A673 (cell line): Measurements from ENCODE around the gene NCLN. TPM values are rescaled to one million over a fixed set of nuclear protein-coding genes. Genes with fewer than 3 reads are reported as not detected.

Source experiments
- BruUV-seq: library from RNA; stranded (reverse); fragments of 400-500 nt; replicated peaks from 2 replicates; lab custom pipeline; 2021; lab: Mats Ljungman, UMichigan
- CTCF ChIA-PET: fragments of 300-600 bp; sonication (Branson Sonifier 250); formaldehyde crosslinking; loops from one replicate; lab custom pipeline; 2022; ENCODE audit warnings: antibody characterized with exemption; lab: Charles Lee
- POLR2A ChIA-PET: fragments of 300-600 bp; sonication (Branson Sonifier 250); formaldehyde crosslinking; loops from one replicate; lab custom pipeline; 2022; ENCODE audit warnings: antibody characterized with exemption; ENCODE audit not compliant: low non-redundant PET; lab: Charles Lee
- DNase-seq: peaks from one replicate; pipeline ENCODE4 v3.0.0-alpha.2; 2015; ENCODE audit warnings: low spot score
- H3K27ac ChIP-seq: fragments of 200-600 bp; sonication (generic); 2 replicates; pipeline ENCODE4 v1.5.1; 2016; ENCODE audit warnings: mixed run types, low read depth, mild to moderate bottlenecking, mixed read lengths, antibody characterized with exemption, low read length; ENCODE audit not compliant: poor library complexity, severe bottlenecking
- H3K27me3 ChIP-seq: fragments of 200-600 bp; sonication (generic); replicated peaks from 2 replicates; pipeline ENCODE4 v1.6.1; 2017; ENCODE audit warnings: mixed run types, low read depth, mild to moderate bottlenecking, mixed read lengths, antibody characterized with exemption, low read length; ENCODE audit not compliant: insufficient read depth, poor library complexity
- H3K36me3 ChIP-seq: fragments of 200-600 bp; sonication (generic); 2 replicates; pipeline ENCODE4 v1.6.1; 2016; ENCODE audit warnings: mixed run types, mild to moderate bottlenecking, mixed read lengths, antibody characterized with exemption, low read length; ENCODE audit not compliant: insufficient read depth, poor library complexity, severe bottlenecking
- H3K4me1 ChIP-seq: fragments of 200-600 bp; sonication (generic); 2 replicates; pipeline ENCODE4 v1.6.1; 2017; ENCODE audit warnings: mixed run types, mild to moderate bottlenecking, mixed read lengths, antibody characterized with exemption, low read length; ENCODE audit not compliant: insufficient read depth, poor library complexity, severe bottlenecking
- H3K4me3 ChIP-seq: fragments of 200-600 bp; sonication (generic); 2 replicates; pipeline ENCODE4 v1.5.1; 2016; ENCODE audit warnings: low read depth, mixed run types, mild to moderate bottlenecking, mixed read lengths, low read length; ENCODE audit not compliant: poor library complexity, severe bottlenecking
- H3K9me3 ChIP-seq: fragments of 200-600 bp; sonication (generic); 2 replicates; pipeline ENCODE4 v1.6.1; 2016; ENCODE audit warnings: mixed run types, low read depth, mild to moderate bottlenecking, mixed read lengths, antibody characterized with exemption, low read length; ENCODE audit not compliant: poor library complexity, severe bottlenecking
- EZH2 ChIP-seq: fragments of 200-600 bp; sonication (generic); IDR thresholded peaks from 2 replicates; pipeline ENCODE4 v1.6.1; 2017; ENCODE audit warnings: borderline replicate concordance, low read depth, mild to moderate bottlenecking, mixed read lengths, antibody characterized with exemption, low read length; ENCODE audit not compliant: poor library complexity, severe bottlenecking
- intact Hi-C: fragments of 100-400 bp; cut with micrococcal nuclease; formaldehyde crosslinking; loops from one replicate; pipeline ENCODE4 v1.10.0; 2022; ENCODE audit not compliant: unreplicated experiment
- total RNA-seq: library from RNA; stranded (reverse); gene quantifications from 2 replicates; pipeline ENCODE4 v1.2.3, GENCODE V29; 2021
- TF ChIP-seq, protein P1 (sequence below): fragments of 300-800, 200-600 bp; sonication (generic); conservative IDR thresholded peaks from 2 replicates; pipeline ENCODE4 v1.5.1; 2017; ENCODE audit warnings: low read depth, mild to moderate bottlenecking, antibody characterized with exemption, low read length, moderate library complexity, mixed read lengths

NCLN gene
- total RNA-seq, 1 experiment from 2014 or later: 122 TPM

DNA sequence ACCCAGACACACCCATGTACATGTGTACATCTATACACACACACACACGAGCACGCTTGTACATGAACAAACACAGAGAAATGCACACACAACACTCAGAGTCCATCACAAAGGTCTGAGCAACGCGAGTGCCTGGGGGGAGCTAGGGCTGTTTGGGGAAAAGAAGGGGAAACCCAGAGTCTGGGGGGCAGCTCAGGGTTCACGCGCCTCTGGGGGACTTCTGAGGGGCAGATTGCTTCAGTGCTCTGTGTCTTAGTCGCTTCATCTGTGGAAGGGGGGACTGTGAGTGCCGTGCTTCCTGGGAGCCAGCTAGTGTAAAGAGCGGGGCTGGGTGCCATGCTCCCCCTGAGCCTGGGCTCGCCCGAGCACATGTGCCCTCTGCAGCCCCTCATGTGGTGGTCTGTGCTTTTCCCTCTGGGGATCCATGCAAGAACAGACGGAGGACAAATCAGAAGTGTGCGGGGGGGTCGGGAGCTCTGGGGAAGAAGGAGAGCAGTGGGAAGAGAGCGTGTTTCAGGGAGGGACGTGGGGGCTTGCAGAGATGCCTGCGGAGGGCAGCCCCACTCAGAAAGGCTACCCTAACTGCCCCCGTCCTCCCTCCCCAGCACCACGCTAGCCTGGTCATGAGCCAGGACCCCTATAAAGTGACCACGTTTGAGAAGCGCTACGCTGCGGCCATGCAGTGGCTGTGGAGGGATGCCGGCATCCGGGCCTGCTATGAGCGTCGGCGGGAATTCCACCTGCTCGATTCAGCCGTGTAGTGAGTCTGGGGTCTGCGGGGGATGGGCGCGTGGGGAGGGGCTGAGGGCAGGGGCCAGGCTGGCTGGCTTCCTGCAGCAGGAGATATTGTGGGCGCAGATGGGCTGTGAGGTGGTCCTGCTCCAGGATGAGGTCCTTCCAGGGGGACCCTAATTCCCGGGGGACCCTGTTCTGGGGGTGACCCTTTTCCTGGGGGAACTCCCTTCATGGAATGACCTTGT is 35.9 kb upstream of the NCLN start:
- H3K4me1 ChIP-seq: peaks cover 2% of the 10 kb centered on the region
- H3K36me3 ChIP-seq: no peaks in the 10 kb centered on the region
- no peaks in the 10 kb centered on the region for H3K9me3 ChIP-seq
- BruUV-seq: no TSS peak
- no peak overlapping the region for H3K27ac ChIP-seq
- POLR2A ChIA-PET: interaction anchor here (0.5 kb wide), 1 partner anchor 20 kb away, joined by 13 read pairs; no protein-coding TSS in a partner anchor
- no peak for TF ChIP-seq EZH2
- TF ChIP-seq, protein P1, sequence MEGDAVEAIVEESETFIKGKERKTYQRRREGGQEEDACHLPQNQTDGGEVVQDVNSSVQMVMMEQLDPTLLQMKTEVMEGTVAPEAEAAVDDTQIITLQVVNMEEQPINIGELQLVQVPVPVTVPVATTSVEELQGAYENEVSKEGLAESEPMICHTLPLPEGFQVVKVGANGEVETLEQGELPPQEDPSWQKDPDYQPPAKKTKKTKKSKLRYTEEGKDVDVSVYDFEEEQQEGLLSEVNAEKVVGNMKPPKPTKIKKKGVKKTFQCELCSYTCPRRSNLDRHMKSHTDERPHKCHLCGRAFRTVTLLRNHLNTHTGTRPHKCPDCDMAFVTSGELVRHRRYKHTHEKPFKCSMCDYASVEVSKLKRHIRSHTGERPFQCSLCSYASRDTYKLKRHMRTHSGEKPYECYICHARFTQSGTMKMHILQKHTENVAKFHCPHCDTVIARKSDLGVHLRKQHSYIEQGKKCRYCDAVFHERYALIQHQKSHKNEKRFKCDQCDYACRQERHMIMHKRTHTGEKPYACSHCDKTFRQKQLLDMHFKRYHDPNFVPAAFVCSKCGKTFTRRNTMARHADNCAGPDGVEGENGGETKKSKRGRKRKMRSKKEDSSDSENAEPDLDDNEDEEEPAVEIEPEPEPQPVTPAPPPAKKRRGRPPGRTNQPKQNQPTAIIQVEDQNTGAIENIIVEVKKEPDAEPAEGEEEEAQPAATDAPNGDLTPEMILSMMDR: no peak
- CTCF ChIA-PET: no interaction called here
- H3K27me3 ChIP-seq: no peaks in the 10 kb centered on the region
- intact Hi-C loops: no loop called here
- H3K4me3 ChIP-seq: no peak overlapping the region
- DNase-seq: no peak

DNA sequence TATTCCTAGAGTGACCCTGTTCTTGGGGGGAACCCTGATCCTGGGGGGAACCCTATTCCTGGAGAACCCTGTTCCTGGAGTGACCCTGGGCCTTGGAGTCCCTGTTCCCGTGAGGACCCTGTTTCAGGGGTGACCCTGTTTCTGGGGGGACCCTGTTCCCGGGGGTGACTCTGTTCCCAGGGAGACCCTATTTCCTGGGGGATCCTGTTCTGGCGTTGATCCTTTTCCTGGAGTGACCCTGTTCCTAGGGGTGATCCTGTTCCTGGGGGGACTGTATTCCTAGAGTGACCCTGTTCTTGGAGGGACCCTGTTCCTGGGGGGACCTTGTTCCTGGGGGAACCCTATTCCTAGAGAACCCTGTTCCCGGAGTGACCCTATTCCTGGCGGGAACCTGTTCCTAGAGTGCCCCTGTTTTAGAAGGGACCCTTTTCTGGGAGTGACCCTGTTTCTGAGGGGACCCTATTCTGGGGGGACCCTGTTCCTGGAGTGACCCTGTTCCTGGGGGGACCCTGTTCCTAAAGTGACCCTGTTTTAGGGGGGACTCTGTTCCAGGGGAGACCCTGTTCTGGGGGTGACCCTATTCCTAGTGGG is 34.9 kb upstream of the NCLN start:
- Histone ChIP-seq H3K4me3 (no peak overlapping the region), H3K9me3 (no peaks in the 10 kb centered on the region), H3K27me3 (no peaks in the 10 kb centered on the region), H3K27ac (no peak overlapping the region), H3K36me3 (no peaks in the 10 kb centered on the region), H3K4me1 (peaks cover 9% of the 10 kb centered on the region)
- TF ChIP-seq EZH2: no peak
- TF ChIP-seq, protein P1: no peak
- no peak for DNase-seq
- ChIA-PET POLR2A (no interaction called here), CTCF (no interaction called here)
- intact Hi-C loops: no loop called here
- no TSS peak for BruUV-seq

DNA sequence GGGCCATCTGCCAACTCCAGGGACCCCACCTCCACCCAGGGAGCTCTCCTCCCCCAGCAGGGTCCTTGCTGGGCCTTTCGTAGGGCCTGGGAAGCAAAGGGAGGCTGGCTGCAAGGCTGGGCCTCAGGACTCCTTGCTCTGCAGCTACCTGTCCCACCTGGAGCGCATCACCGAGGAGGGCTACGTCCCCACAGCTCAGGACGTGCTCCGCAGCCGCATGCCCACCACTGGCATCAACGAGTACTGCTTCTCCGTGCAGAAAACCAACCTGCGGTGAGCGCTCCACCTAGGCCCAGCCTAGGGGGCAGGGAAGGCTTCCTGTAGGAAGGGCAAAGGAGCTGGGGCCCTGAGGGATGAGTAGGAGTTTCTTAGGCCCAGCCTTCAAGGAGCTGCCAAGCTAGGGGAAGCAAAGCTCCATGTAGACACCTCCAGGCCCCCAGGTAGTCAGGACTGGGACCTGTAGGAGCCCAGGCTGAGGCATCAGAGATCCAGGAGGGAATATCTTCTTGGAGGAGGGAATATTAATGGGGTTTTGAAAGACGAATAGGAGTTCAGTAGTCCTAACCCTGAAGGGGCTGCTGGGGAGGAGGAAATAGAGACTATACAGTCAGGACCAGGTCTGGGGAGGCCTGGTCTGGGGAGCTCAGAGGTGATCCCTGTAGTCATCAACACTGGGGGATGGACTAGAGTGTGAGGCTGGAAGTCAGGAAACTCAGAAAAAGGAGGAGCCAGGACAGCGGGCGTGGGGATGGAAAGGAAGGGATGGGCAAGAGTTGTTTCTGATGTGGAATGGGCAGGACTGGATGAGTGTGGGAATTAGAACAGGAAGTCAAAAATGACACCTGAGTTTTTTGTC is 33.9 kb upstream of the NCLN start:
- Histone ChIP-seq H3K36me3 (no peaks in the 10 kb centered on the region), H3K27ac (no peak overlapping the region), H3K4me1 (peaks cover 9% of the 10 kb centered on the region), H3K9me3 (no peaks in the 10 kb centered on the region), H3K27me3 (no peaks in the 10 kb centered on the region), H3K4me3 (no peak overlapping the region)
- BruUV-seq: no TSS peak
- no peak for TF ChIP-seq EZH2
- TF ChIP-seq, protein P1: no peak
- POLR2A ChIA-PET: no interaction called here
- CTCF ChIA-PET: interaction anchor here (0.6 kb wide), 1 partner anchor 20 kb away, joined by 6 read pairs; no protein-coding TSS in a partner anchor
- DNase-seq: no peak
- intact Hi-C loops: no loop called here
